Daoy (cell line): ENCODE results near the gene TMEM201. TPM values are rescaled to one million over a fixed set of nuclear protein-coding genes. Genes with fewer than 3 reads are reported as not detected.
"Not testable (repeated sequence)": the region's sequence is repeated elsewhere in the genome, so short reads cannot be mapped to it uniquely, and the experiment has no call there.

ENCODE experiments used
- DNase-seq: peaks from one replicate; pipeline ENCODE4 v3.0.0-alpha.2; 2015; ENCODE audit warnings: low read depth
- total RNA-seq: library from RNA; depleted of rRNA; stranded (reverse); fragments of >200 nt; shearing (Covaris generic); gene quantifications from 2 replicates; pipeline ENCODE4 v1.2.3, GENCODE V29; 2014

TMEM201 gene
- total RNA-seq, 1 experiment from 2014 or later: 9.0 TPM

- DNase-seq: no peak
Observed at GRCh38 chr1:9621032-9621431, 32.3 kb downstream of the TMEM201 start.

GRCh38 chr1:9624081-9624480, 35.4 kb downstream of the TMEM201 start:
- no peak for DNase-seq

DNA sequence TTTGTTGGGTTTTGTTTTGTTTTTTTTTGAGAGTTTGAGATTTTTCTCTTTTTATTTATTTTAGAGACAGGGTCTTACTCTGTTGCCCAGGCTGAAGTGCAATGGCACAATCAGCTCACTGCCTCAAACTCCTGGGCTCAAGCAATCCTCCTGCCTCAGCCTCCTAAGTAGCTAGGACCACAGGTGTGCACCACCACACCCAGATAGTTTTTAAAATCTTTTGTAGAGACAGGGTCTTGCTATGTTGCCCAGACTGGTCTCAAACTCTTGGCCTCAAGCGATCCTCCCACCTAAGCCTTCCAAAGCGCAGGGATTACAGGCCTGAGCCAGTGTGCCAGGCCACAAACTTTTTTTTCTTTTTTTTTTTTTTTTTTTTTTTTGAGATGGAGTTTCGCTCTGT, 36.3 kb downstream of the TMEM201 start:
- DNase-seq: not testable (repeated sequence)

- DNase-seq: no peak
Observed at GRCh38 chr1:9626201-9626608, 37.5 kb downstream of the TMEM201 start.

- DNase-seq: no peak
Observed at GRCh38 chr1:9628541-9629444, 40.1 kb downstream of the TMEM201 start.

GRCh38 chr1:9629445-9630201, 40.9 kb downstream of the TMEM201 start:
- DNase-seq: no peak

- no peak for DNase-seq
Observed at GRCh38 chr1:9630331-9631111, 41.8 kb downstream of the TMEM201 start.

GRCh38 chr1:9631613-9632012, 42.9 kb downstream of the TMEM201 start:
- DNase-seq: no peak

GRCh38 chr1:9633493-9633892, 44.8 kb downstream of the TMEM201 start:
- no peak for DNase-seq

GRCh38 chr1:9634582-9634981, 45.9 kb downstream of the TMEM201 start:
- DNase-seq: no peak

DNA sequence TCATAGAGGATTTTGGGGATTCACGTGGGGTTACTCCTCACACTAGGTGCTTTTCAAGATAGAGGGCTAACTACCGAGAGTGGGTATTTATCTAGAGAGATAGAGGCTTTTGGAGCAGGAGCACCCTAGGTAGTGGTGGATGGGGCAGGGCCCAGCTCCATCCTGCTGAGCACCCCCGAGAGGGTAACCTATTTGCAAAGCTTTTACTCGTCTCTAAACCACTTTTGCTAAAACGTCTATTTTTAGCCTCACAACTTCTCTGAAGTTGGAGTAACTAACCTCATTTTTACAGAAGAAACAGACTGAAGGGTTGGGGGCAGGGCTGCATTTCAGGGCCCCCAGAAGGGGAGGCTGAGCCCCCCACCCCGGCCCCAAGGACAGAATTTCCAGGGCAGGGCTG, 50.5 kb downstream of the TMEM201 start:
- DNase-seq: no peak

GRCh38 chr1:9643351-9644256, 54.9 kb downstream of the TMEM201 start:
- no peak for DNase-seq

DNA sequence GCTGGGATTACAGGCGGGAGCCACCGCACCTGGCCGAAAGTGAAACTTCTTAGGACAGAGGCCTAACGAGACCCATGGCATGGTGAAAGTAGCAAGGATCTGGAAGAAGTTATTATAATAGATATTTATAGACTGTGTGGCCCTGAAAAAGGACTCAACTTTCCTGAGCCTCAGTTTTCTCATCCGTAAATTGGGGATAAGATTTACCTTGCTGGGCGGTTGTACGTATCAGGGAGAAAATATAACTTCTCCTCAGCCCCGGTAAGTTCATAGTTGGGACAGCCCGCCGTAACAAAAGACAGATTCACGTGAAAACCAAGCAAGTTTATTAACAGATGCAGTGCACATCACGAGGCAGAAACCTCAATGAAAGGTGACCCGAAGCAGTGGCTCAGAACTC, 57.3 kb downstream of the TMEM201 start:
- DNase-seq: no peak

- DNase-seq: no peak
Observed at GRCh38 chr1:9648171-9648570, 59.5 kb downstream of the TMEM201 start.

- DNase-seq: no peak
Observed at GRCh38 chr1:9649769-9650168, 61.1 kb downstream of the TMEM201 start.

DNA sequence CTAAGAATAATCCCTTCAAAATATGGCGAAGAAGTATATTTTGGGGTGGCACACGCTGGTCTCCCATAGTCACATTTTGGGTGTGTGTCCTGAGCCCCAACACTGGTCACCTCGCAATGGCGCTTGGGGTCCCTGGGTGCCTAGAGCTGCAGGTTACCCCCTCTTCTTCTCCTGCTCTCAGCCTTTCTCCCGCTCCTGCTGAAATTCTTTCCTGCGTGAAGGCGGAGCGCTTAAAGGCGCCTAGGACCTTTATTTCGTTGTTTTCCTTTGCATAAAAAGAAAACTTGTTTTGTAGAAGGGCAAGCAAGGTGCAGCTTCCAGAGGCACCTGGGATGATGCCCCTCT, 62.5 kb downstream of the TMEM201 start:
- no peak for DNase-seq

- DNase-seq: peak; percentile 47
Observed at GRCh38 chr1:9651565-9652378, 63.1 kb downstream of the TMEM201 start, which contains the start of gene PIK3CD. Gene PIK3CD (plus strand): TSS chr1:9651731. CDS start chr1:9710456, 58,725 bp downstream.

GRCh38 chr1:9652379-9653209, 63.9 kb downstream of the TMEM201 start:
- DNase-seq: no peak

GRCh38 chr1:9653210-9653490, 64.4 kb downstream of the TMEM201 start:
- DNase-seq: no peak
